Loucy (cell line): ENCODE results near the gene KDELR1.

Experiments used
- H2AFZ ChIP-seq: fragments of 200-600 bp; sonication (generic); 2 replicates; pipeline ENCODE4 v1.6.0; 2016; ENCODE audit warnings: antibody characterized with exemption, mild to moderate bottlenecking, low read length, moderate library complexity
- H3F3A ChIP-seq: fragments of 200-600 bp; 2 replicates; pipeline ENCODE4 v1.6.0; 2016; ENCODE audit warnings: antibody characterized with exemption, low read depth, mild to moderate bottlenecking
- H3K27me3 ChIP-seq: fragments of 200-600 bp; sonication (generic); 2 replicates; pipeline ENCODE4 v1.6.1; 2014; ENCODE audit warnings: low read length, mild to moderate bottlenecking; ENCODE audit not compliant: insufficient read depth, poor library complexity, severe bottlenecking
- H3K36me3 ChIP-seq: fragments of 200-600 bp; sonication (generic); 2 replicates; pipeline ENCODE4 v1.6.1; 2016; ENCODE audit warnings: low read length; ENCODE audit not compliant: insufficient read depth
- H3K4me1 ChIP-seq: fragments of 200-600 bp; sonication (generic); 2 replicates; pipeline ENCODE4 v1.5.1; 2014; ENCODE audit warnings: low read length, mild to moderate bottlenecking; ENCODE audit not compliant: insufficient read depth, poor library complexity, severe bottlenecking
- H3K4me2 ChIP-seq: fragments of 200-600 bp; sonication (generic); 2 replicates; pipeline ENCODE4 v1.6.0; 2014; ENCODE audit warnings: antibody characterized with exemption, low read length, low read depth, mild to moderate bottlenecking; ENCODE audit not compliant: poor library complexity, severe bottlenecking
- H3K4me3 ChIP-seq: fragments of 200-600 bp; sonication (generic); 2 replicates; pipeline ENCODE4 v1.5.1; 2014; ENCODE audit warnings: low read length, mild to moderate bottlenecking, mixed read lengths; ENCODE audit not compliant: poor library complexity, severe bottlenecking
- H3K79me2 ChIP-seq: fragments of 200-600 bp; sonication (generic); 2 replicates; pipeline ENCODE4 v1.6.1; 2014; ENCODE audit warnings: low read length; ENCODE audit not compliant: insufficient read depth
- H3K9ac ChIP-seq: fragments of 200-600 bp; sonication (generic); 2 replicates; pipeline ENCODE4 v1.6.0; 2014; ENCODE audit warnings: mild to moderate bottlenecking, low read depth, low read length, moderate library complexity; ENCODE audit not compliant: poor library complexity, severe bottlenecking
- H3K9me2 ChIP-seq: fragments of 200-600 bp; sonication (generic); replicated peaks from 2 replicates; pipeline ENCODE4 v1.6.1; 2016; ENCODE audit warnings: low read depth, low read length, mixed read lengths
- H3K9me3 ChIP-seq: fragments of 200-600 bp; sonication (generic); 2 replicates; pipeline ENCODE4 v1.6.1; 2014; ENCODE audit warnings: mild to moderate bottlenecking, antibody characterized with exemption, low read length, low read depth; ENCODE audit not compliant: insufficient read depth
- H4K20me1 ChIP-seq: fragments of 200-600 bp; sonication (generic); 2 replicates; pipeline ENCODE4 v1.6.0; 2014; ENCODE audit warnings: antibody characterized with exemption, low read length, mild to moderate bottlenecking; ENCODE audit not compliant: insufficient read depth, poor library complexity, severe bottlenecking
- CTCF ChIP-seq: fragments of 200-600 bp; sonication (generic); conservative IDR thresholded peaks from 2 replicates; pipeline ENCODE4 v1.5.1; 2014; ENCODE audit warnings: mild to moderate bottlenecking, antibody characterized with exemption, low read length
- EZH2phosphoT487 ChIP-seq: fragments of 200-600 bp; IDR thresholded peaks from 2 replicates; pipeline ENCODE4 v1.6.1; 2018; ENCODE audit warnings: antibody characterized with exemption, mild to moderate bottlenecking, moderate library complexity, borderline replicate concordance

The KDELR1 gene

GRCh38 chr19:48419158-48419920 is 28.0 kb upstream of the KDELR1 start:
- H3K4me1 ChIP-seq: peaks cover 10% of the 10 kb centered on the region
- H4K20me1 ChIP-seq: no peaks in the 10 kb centered on the region
- no peaks in the 10 kb centered on the region for H3K9me3 ChIP-seq
- H3K27me3 ChIP-seq: no peaks in the 10 kb centered on the region
- no peaks in the 10 kb centered on the region for H3K79me2 ChIP-seq
- peak overlapping the region; percentile 52 for H3K4me2 ChIP-seq
- peak overlapping the region; percentile 54 for H3K4me3 ChIP-seq
- no peaks in the 10 kb centered on the region for H3F3A ChIP-seq
- no peaks in the 10 kb centered on the region for H3K9me2 ChIP-seq
- H3K9ac ChIP-seq: peak overlapping the region; percentile 46
- peak overlapping the region; percentile 49 for H2AFZ ChIP-seq
- TF ChIP-seq EZH2phosphoT487 (no peak), CTCF (no peak)
- no peaks in the 10 kb centered on the region for H3K36me3 ChIP-seq

GRCh38 chr19:48418317-48419064 is 27.1 kb upstream of the KDELR1 start:
- Histone ChIP-seq H3K9me3 (no peaks in the 10 kb centered on the region), H3K27me3 (no peaks in the 10 kb centered on the region), H3K4me3 (peak overlapping the region; percentile 54), H3K36me3 (no peaks in the 10 kb centered on the region), H4K20me1 (no peaks in the 10 kb centered on the region), H3K4me1 (peaks cover 18% of the 10 kb centered on the region), H2AFZ (peak overlapping the region; percentile 49), H3K79me2 (no peaks in the 10 kb centered on the region), H3K9me2 (no peaks in the 10 kb centered on the region), H3K4me2 (peak overlapping the region; percentile 52), H3F3A (no peaks in the 10 kb centered on the region), H3K9ac (peak overlapping the region; percentile 46)
- peak; percentile 47; the same call in 1 of the 2 replicates for TF ChIP-seq CTCF
- TF ChIP-seq EZH2phosphoT487: no peak

- H4K20me1 ChIP-seq: no peaks in the 10 kb centered on the region
- H3K4me2 ChIP-seq: no peak overlapping the region
- H3K4me1 ChIP-seq: peaks cover 18% of the 10 kb centered on the region
- peak overlapping the region; percentile 57; the same call in 1 of the 2 replicates for H2AFZ ChIP-seq
- H3K79me2 ChIP-seq: no peaks in the 10 kb centered on the region
- H3K36me3 ChIP-seq: no peaks in the 10 kb centered on the region
- no peaks in the 10 kb centered on the region for H3K9me3 ChIP-seq
- no peaks in the 10 kb centered on the region for H3K27me3 ChIP-seq
- H3K4me3 ChIP-seq: no peak overlapping the region
- no peaks in the 10 kb centered on the region for H3K9me2 ChIP-seq
- no peak for TF ChIP-seq CTCF
- no peak for TF ChIP-seq EZH2phosphoT487
- no peak overlapping the region for H3K9ac ChIP-seq
- no peaks in the 10 kb centered on the region for H3F3A ChIP-seq
These were observed 26.1 kb upstream of the KDELR1 start for GRCh38 chr19:48417421-48417820.
